H1 (cell line): ENCODE measurements around the gene GRAMD4. TPM values are rescaled to one million over a fixed set of nuclear protein-coding genes. Genes with fewer than 3 reads are reported as not detected.

ENCODE experiments used
- polyA plus RNA-seq, 7 experiments: library from polyadenylated mRNA; depleted of rRNA in 3 of 7; stranded (reverse) in 5 of 7; unstranded in 2 of 7; fragments of >200 nt in 5 of 7; fragments of 200-250 nt in 2 of 7; gene quantifications; 1 replicate in 5 of 7; 2 replicates in 1 of 7; 4 replicates in 1 of 7; pipeline versions ENCODE4 v1.2.1 to v1.2.3, GENCODE V29; 2011 to 2013; ENCODE audit warnings: missing spikeins in 2 of 7, mixed read lengths in 2 of 7
- total RNA-seq: library from RNA; stranded (reverse); fragmentation: NEBNext Ultra II Directional; extraction: Animal tissue kit (Norgen Biotek cat#: 25700); gene quantifications from 2 replicates; pipeline ENCODE4 v1.2.1, GENCODE V29; 2021
- TF ChIP-seq, protein P1 (sequence below): fragments of 300-600 bp; sonication (generic); IDR thresholded peaks from 2 replicates; pipeline ENCODE4 v1.7.1; 2012; ENCODE audit warnings: low read length, moderate library complexity, mild to moderate bottlenecking, inconsistent platforms; ENCODE audit not compliant: insufficient replicate concordance

The GRAMD4 gene
- total and polyA plus RNA-seq, 2 of the 8 experiments (the other 6 are each of a cell fraction or from before 2014, with no cell fraction given) = 7.9 to 25.6 TPM

DNA sequence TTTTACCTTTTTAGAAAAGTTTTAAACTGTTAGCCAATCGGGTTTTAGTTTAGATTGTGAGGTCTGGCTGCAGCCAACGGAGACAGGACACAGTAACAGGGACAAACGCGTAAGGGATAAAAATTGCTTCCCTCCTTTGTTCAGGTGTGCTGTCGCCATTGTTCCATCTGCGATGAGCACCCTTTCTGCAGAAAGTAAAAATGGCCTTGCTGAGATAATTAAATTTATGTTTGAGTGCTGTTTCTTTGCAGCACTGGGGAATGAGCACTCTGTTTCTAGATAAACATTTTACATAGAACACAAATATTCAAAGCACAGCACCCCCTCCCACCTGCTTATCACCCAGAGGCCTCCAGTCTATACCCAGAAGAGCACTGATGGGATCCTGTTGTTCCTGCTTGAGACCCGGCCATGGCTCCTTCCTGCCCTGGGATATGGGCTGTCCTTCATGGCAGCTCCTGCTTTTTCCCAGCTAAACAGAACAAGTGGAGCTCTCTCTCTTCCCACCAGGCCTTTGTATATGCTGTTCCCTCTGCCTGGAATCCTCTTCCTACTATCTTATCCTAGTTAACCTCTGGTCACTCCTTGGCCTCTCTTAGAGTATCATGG is 48.4 kb upstream of the GRAMD4 start (continued):
- TF ChIP-seq, protein P1, sequence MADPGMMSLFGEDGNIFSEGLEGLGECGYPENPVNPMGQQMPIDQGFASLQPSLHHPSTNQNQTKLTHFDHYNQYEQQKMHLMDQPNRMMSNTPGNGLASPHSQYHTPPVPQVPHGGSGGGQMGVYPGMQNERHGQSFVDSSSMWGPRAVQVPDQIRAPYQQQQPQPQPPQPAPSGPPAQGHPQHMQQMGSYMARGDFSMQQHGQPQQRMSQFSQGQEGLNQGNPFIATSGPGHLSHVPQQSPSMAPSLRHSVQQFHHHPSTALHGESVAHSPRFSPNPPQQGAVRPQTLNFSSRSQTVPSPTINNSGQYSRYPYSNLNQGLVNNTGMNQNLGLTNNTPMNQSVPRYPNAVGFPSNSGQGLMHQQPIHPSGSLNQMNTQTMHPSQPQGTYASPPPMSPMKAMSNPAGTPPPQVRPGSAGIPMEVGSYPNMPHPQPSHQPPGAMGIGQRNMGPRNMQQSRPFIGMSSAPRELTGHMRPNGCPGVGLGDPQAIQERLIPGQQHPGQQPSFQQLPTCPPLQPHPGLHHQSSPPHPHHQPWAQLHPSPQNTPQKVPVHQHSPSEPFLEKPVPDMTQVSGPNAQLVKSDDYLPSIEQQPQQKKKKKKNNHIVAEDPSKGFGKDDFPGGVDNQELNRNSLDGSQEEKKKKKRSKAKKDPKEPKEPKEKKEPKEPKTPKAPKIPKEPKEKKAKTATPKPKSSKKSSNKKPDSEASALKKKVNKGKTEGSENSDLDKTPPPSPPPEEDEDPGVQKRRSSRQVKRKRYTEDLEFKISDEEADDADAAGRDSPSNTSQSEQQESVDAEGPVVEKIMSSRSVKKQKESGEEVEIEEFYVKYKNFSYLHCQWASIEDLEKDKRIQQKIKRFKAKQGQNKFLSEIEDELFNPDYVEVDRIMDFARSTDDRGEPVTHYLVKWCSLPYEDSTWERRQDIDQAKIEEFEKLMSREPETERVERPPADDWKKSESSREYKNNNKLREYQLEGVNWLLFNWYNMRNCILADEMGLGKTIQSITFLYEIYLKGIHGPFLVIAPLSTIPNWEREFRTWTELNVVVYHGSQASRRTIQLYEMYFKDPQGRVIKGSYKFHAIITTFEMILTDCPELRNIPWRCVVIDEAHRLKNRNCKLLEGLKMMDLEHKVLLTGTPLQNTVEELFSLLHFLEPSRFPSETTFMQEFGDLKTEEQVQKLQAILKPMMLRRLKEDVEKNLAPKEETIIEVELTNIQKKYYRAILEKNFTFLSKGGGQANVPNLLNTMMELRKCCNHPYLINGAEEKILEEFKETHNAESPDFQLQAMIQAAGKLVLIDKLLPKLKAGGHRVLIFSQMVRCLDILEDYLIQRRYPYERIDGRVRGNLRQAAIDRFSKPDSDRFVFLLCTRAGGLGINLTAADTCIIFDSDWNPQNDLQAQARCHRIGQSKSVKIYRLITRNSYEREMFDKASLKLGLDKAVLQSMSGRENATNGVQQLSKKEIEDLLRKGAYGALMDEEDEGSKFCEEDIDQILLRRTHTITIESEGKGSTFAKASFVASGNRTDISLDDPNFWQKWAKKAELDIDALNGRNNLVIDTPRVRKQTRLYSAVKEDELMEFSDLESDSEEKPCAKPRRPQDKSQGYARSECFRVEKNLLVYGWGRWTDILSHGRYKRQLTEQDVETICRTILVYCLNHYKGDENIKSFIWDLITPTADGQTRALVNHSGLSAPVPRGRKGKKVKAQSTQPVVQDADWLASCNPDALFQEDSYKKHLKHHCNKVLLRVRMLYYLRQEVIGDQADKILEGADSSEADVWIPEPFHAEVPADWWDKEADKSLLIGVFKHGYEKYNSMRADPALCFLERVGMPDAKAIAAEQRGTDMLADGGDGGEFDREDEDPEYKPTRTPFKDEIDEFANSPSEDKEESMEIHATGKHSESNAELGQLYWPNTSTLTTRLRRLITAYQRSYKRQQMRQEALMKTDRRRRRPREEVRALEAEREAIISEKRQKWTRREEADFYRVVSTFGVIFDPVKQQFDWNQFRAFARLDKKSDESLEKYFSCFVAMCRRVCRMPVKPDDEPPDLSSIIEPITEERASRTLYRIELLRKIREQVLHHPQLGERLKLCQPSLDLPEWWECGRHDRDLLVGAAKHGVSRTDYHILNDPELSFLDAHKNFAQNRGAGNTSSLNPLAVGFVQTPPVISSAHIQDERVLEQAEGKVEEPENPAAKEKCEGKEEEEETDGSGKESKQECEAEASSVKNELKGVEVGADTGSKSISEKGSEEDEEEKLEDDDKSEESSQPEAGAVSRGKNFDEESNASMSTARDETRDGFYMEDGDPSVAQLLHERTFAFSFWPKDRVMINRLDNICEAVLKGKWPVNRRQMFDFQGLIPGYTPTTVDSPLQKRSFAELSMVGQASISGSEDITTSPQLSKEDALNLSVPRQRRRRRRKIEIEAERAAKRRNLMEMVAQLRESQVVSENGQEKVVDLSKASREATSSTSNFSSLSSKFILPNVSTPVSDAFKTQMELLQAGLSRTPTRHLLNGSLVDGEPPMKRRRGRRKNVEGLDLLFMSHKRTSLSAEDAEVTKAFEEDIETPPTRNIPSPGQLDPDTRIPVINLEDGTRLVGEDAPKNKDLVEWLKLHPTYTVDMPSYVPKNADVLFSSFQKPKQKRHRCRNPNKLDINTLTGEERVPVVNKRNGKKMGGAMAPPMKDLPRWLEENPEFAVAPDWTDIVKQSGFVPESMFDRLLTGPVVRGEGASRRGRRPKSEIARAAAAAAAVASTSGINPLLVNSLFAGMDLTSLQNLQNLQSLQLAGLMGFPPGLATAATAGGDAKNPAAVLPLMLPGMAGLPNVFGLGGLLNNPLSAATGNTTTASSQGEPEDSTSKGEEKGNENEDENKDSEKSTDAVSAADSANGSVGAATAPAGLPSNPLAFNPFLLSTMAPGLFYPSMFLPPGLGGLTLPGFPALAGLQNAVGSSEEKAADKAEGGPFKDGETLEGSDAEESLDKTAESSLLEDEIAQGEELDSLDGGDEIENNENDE = no peak
